Smooth muscle cell (in vitro differentiated cells): ENCODE data around the gene RAPGEF5. TPM values are rescaled to one million over a fixed set of nuclear protein-coding genes. Genes with fewer than 3 reads are reported as not detected.

ENCODE experiments used
- DNase-seq: peaks from one replicate; lab custom pipeline; 2025; ENCODE audit not compliant: unreplicated experiment; lab: John Stamatoyannopoulos, UW
- H2AFZ ChIP-seq: fragments of 200-600 bp; sonication (generic); 2 replicates; pipeline ENCODE4 v1.6.0; 2016; ENCODE audit warnings: antibody characterized with exemption, low read depth, mild to moderate bottlenecking
- H3F3A ChIP-seq: fragments of 200-600 bp; sonication (generic); 2 replicates; pipeline ENCODE4 v1.6.0; 2017; ENCODE audit warnings: antibody characterized with exemption, low read depth
- H3K27ac ChIP-seq: fragments of 200-600 bp; sonication (generic); 2 replicates; pipeline ENCODE4 v1.5.1; 2016; ENCODE audit warnings: low read depth, mild to moderate bottlenecking
- H3K27me3 ChIP-seq: fragments of 200-600 bp; sonication (generic); 2 replicates; pipeline ENCODE4 v1.6.1; 2016; ENCODE audit warnings: low read depth, mild to moderate bottlenecking
- H3K36me3 ChIP-seq: fragments of 200-600 bp; sonication (generic); 2 replicates; pipeline ENCODE4 v1.5.1; 2016; ENCODE audit warnings: low read depth
- H3K4me1 ChIP-seq: fragments of 200-600 bp; sonication (generic); 2 replicates; pipeline ENCODE4 v1.5.1; 2016; ENCODE audit warnings: low read depth
- H3K4me2 ChIP-seq: fragments of 200-600 bp; sonication (generic); 2 replicates; pipeline ENCODE4 v1.6.0; 2016; ENCODE audit warnings: mild to moderate bottlenecking
- H3K4me3 ChIP-seq: fragments of 200-600 bp; sonication (generic); 2 replicates; pipeline ENCODE4 v1.5.1; 2016; ENCODE audit warnings: mild to moderate bottlenecking
- H3K79me2 ChIP-seq: fragments of 200-600 bp; sonication (generic); 2 replicates; pipeline ENCODE4 v1.6.0; 2016; ENCODE audit warnings: low read depth, mild to moderate bottlenecking
- H3K9ac ChIP-seq: fragments of 200-600 bp; sonication (generic); 2 replicates; pipeline ENCODE4 v1.6.0; 2016; ENCODE audit warnings: low read depth
- H3K9me3 ChIP-seq: fragments of 200-600 bp; sonication (generic); replicated peaks from 2 replicates; pipeline ENCODE4 v1.5.1; 2016; ENCODE audit warnings: low read depth
- H4K20me1 ChIP-seq: fragments of 200-600 bp; sonication (generic); 2 replicates; pipeline ENCODE4 v1.6.0; 2016; ENCODE audit warnings: low read depth
- CTCF ChIP-seq: fragments of 200-600 bp; sonication (generic); IDR thresholded peaks from 2 replicates; pipeline ENCODE4 v1.5.1; 2017; ENCODE audit warnings: borderline replicate concordance, mild to moderate bottlenecking, antibody characterized with exemption; ENCODE audit not compliant: insufficient read depth, poor library complexity, severe bottlenecking
- WGBS: methylation state at CpG from one replicate; pipeline ENCODE4 v1.1.7; 2016; ENCODE audit warnings: low lambda C conversion rate; 5-methylcytosine and 5-hydroxymethylcytosine counted together
- polyA plus RNA-seq: library from polyadenylated mRNA; unstranded; fragments of >200 nt; fragmentation: Nextera tagmentation; extraction: Ambion mirVana; gene quantifications from 2 replicates; pipeline ENCODE4 v1.2.1, GENCODE V29; 2016
- total RNA-seq: library from RNA; depleted of rRNA; stranded (reverse); fragments of >200 nt; gene quantifications from 2 replicates; pipeline ENCODE4 v1.2.3, GENCODE V29; 2014

The RAPGEF5 gene
- total and polyA plus RNA-seq, 2 experiments from 2014 or later, result 11.4 TPM; not detected in 1

GRCh38 chr7:22138106-22138505 lies 218.8 kb downstream of the RAPGEF5 start:
- Histone ChIP-seq H3F3A (no peaks in the 10 kb centered on the region), H3K4me2 (no peak overlapping the region), H3K27me3 (no peaks in the 10 kb centered on the region), H3K27ac (no peak overlapping the region), H3K36me3 (no peaks in the 10 kb centered on the region), H3K4me3 (no peak overlapping the region), H3K79me2 (no peaks in the 10 kb centered on the region), H3K9ac (no peak overlapping the region), H3K9me3 (no peaks in the 10 kb centered on the region), H4K20me1 (no peaks in the 10 kb centered on the region), H2AFZ (no peak overlapping the region), H3K4me1 (peaks cover 29% of the 10 kb centered on the region)
- no peak for TF ChIP-seq CTCF
- no peak for DNase-seq
- WGBS, result 91% methylated on average over 5 of the region's 5 CpGs

DNA sequence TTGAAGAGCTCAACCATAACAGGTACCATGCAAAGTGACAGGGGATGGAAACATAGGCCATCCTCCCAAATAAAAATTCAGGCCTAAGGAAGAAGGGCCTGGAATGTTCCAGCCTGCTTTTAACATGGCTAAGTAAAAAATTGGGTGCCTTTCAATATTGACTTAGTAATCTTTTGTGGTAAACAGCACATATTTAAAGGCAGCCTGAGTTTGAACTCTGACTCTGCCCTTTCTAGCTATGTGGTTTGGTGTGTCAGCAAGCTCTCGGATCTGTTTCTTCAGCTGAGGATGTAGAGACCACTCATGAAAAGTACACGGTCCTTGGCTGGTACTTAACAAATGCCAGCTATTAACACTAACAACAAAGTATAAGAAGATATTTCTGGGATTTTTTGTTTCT lies 219.5 kb downstream of the RAPGEF5 start:
- peak overlapping the region; percentile 17 for H3K4me2 ChIP-seq
- H3K9me3 ChIP-seq, result no peaks in the 10 kb centered on the region
- H3K4me1 ChIP-seq, result peaks cover 23% of the 10 kb centered on the region
- 46% methylated on average over 2 of the region's 2 CpGs for WGBS
- H3K79me2 ChIP-seq, result no peaks in the 10 kb centered on the region
- peak overlapping the region; percentile 71 for H3K27ac ChIP-seq
- TF ChIP-seq CTCF, result no peak
- H3K4me3 ChIP-seq, result no peak overlapping the region
- H3F3A ChIP-seq, result no peaks in the 10 kb centered on the region
- H2AFZ ChIP-seq, result no peak overlapping the region
- H3K9ac ChIP-seq, result no peak overlapping the region
- DNase-seq, result no peak
- H4K20me1 ChIP-seq, result no peaks in the 10 kb centered on the region
- H3K36me3 ChIP-seq, result no peaks in the 10 kb centered on the region
- H3K27me3 ChIP-seq, result no peaks in the 10 kb centered on the region

DNA sequence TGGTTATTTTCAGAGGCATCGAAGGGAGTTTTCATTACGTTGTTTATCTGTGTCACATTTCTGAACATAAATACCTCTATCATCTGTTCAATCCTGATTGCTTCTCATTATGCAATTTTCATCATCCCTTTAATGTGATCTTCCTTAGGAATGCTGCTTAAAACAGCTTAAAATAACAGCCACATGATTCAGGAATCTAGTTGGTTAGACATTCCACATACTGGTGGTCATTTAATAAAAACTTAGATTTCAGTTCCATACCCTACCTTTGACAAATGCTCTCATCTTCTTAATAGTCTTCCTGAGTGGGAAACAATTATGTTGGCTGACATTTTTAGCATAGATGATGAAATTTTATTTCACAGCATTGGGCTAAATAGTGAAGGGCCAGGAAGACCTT lies 219.9 kb downstream of the RAPGEF5 start:
- H2AFZ ChIP-seq, result no peak overlapping the region
- H4K20me1 ChIP-seq, result no peaks in the 10 kb centered on the region
- no peaks in the 10 kb centered on the region for H3K36me3 ChIP-seq
- H3F3A ChIP-seq, result no peaks in the 10 kb centered on the region
- TF ChIP-seq CTCF, result no peak
- H3K4me1 ChIP-seq, result peaks cover 23% of the 10 kb centered on the region
- no peak overlapping the region for H3K4me3 ChIP-seq
- peak overlapping the region; percentile 17 for H3K4me2 ChIP-seq
- H3K27ac ChIP-seq, result peak overlapping the region; percentile 71
- no peak overlapping the region for H3K9ac ChIP-seq
- no peaks in the 10 kb centered on the region for H3K9me3 ChIP-seq
- no peaks in the 10 kb centered on the region for H3K27me3 ChIP-seq
- H3K79me2 ChIP-seq, result no peaks in the 10 kb centered on the region
- no peak for DNase-seq
- WGBS, result 28% methylated on average over 2 of the region's 2 CpGs

DNA sequence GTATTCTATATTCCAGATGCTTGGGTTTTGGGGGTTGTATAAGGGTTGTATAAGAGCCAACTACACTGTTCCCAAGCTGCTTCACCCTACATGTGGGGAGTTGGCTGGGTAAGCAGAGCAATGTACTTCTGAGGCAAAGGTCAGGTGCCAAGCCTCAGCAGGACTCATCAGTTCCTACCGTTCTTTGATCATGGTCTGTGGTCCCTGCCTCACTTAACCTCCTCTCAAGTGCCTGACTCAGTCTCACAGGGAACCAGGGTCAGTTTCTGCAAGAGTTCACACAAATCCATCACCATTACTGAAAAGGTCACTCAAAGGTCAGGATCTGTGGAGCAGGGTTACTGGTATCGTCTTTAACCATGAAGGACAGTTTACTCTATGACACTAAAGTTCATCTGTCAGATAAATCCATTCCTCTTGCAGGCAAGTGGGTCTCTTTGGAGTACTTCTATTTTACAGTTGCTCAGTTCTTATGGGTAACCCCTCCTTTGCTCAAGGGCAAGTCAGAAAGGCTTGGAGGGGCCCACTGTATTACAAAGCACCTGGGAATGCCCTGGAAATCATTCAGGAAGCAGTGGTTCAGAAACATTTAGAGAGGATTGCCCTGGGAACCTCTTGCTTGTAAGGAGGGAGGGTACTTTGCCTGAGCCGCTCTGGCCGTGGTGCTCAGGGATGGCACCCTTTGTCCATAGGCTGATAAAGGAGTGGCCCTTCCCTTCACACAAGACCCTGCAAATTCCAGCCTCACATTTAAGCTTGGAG lies 227.0 kb downstream of the RAPGEF5 start:
- Histone ChIP-seq H4K20me1 (no peaks in the 10 kb centered on the region), H3K4me3 (no peak overlapping the region), H3K9ac (no peak overlapping the region), H3K79me2 (no peaks in the 10 kb centered on the region), H3K9me3 (no peaks in the 10 kb centered on the region), H3K4me2 (no peak overlapping the region), H3K36me3 (no peaks in the 10 kb centered on the region), H3K27me3 (no peaks in the 10 kb centered on the region), H3F3A (no peaks in the 10 kb centered on the region), H3K27ac (peak overlapping the region; percentile 30), H2AFZ (no peak overlapping the region), H3K4me1 (peaks cover 19% of the 10 kb centered on the region)
- no peak for TF ChIP-seq CTCF
- WGBS, result 70% methylated on average over 4 of the region's 4 CpGs
- DNase-seq, result no peak
